GM23248 (cell line): ENCODE data around the gene KCNAB1. TPM values are rescaled to one million over a fixed set of nuclear protein-coding genes. Genes with fewer than 3 reads are reported as not detected.

ENCODE experiments used
- DNase-seq: peaks from one replicate; pipeline ENCODE4 v3.0.0-alpha.2; 2015
- H2AFZ ChIP-seq: fragments of 200-600 bp; sonication (generic); 2 replicates; pipeline ENCODE4 v1.6.1; 2016; ENCODE audit warnings: antibody characterized with exemption
- H3F3A ChIP-seq: fragments of 200-600 bp; sonication (generic); 2 replicates; pipeline ENCODE4 v1.6.1; 2016; ENCODE audit warnings: mild to moderate bottlenecking, antibody characterized with exemption, mixed run types; ENCODE audit not compliant: insufficient read depth
- H3K27ac ChIP-seq: fragments of 200-600 bp; sonication (generic); 2 replicates; pipeline ENCODE4 v1.5.1; 2016; ENCODE audit warnings: mild to moderate bottlenecking
- H3K27me3 ChIP-seq: fragments of 200-600 bp; sonication (generic); replicated peaks from 2 replicates; pipeline ENCODE4 v1.6.1; 2016; ENCODE audit warnings: mild to moderate bottlenecking; ENCODE audit not compliant: insufficient read depth
- H3K36me3 ChIP-seq: fragments of 200-600 bp; sonication (generic); 2 replicates; pipeline ENCODE4 v1.6.1; 2016; ENCODE audit warnings: low read depth, mild to moderate bottlenecking
- H3K4me1 ChIP-seq: fragments of 200-600 bp; sonication (generic); 2 replicates; pipeline ENCODE4 v1.6.1; 2016; ENCODE audit warnings: mild to moderate bottlenecking; ENCODE audit not compliant: insufficient read depth
- H3K4me2 ChIP-seq: fragments of 200-600 bp; sonication (generic); one replicate; pipeline ENCODE4 v1.6.1; 2016; ENCODE audit warnings: mild to moderate bottlenecking; ENCODE audit not compliant: unreplicated experiment
- H3K4me3 ChIP-seq: fragments of 200-600 bp; sonication (generic); 2 replicates; pipeline ENCODE4 v1.5.1; 2016; ENCODE audit warnings: mild to moderate bottlenecking
- H3K79me2 ChIP-seq: fragments of 200-600 bp; sonication (generic); 2 replicates; pipeline ENCODE4 v1.6.1; 2016; ENCODE audit warnings: mild to moderate bottlenecking; ENCODE audit not compliant: insufficient read depth
- H3K9ac ChIP-seq: fragments of 200-600 bp; sonication (generic); 2 replicates; pipeline ENCODE4 v1.6.1; 2016; ENCODE audit warnings: mild to moderate bottlenecking
- H3K9me2 ChIP-seq: fragments of 200-600 bp; sonication (generic); 2 replicates; pipeline ENCODE4 v1.6.1; 2016; ENCODE audit warnings: mixed run types, mild to moderate bottlenecking, moderate library complexity; ENCODE audit not compliant: insufficient read depth
- H3K9me3 ChIP-seq: fragments of 200-600 bp; sonication (generic); one replicate; pipeline ENCODE4 v1.6.1; 2017; ENCODE audit warnings: low read depth
- H4K20me1 ChIP-seq: fragments of 200-600 bp; sonication (generic); 2 replicates; pipeline ENCODE4 v1.6.0; 2016; ENCODE audit not compliant: insufficient read depth
- EZH2 ChIP-seq: fragments of 200-600 bp; sonication (generic); IDR thresholded peaks from 2 replicates; pipeline ENCODE4 v1.6.1; 2018; ENCODE audit warnings: antibody characterized with exemption, mild to moderate bottlenecking; ENCODE audit not compliant: insufficient read depth, poor library complexity, severe bottlenecking
- EZH2phosphoT487 ChIP-seq: fragments of 200-600 bp; sonication (generic); IDR thresholded peaks from 2 replicates; pipeline ENCODE4 v1.6.1; 2018; ENCODE audit warnings: antibody characterized with exemption, moderate library complexity, mild to moderate bottlenecking, low read depth; ENCODE audit not compliant: insufficient read depth
- WGBS, 2 experiments: methylation state at CpG; one replicate each; pipeline ENCODE4 v1.1.6; 2015 to 2017; ENCODE audit warnings: low lambda C conversion rate in 2 of 2, low coverage in 1 of 2; ENCODE audit errors: missing lambda C conversion rate in 2 of 2; 5-methylcytosine and 5-hydroxymethylcytosine counted together
- in situ Hi-C: fragments of 300-500 bp; cut with MboI; formaldehyde crosslinking; loops from 2 replicates; pipeline ENCODE4 v1.15.0; 2020
- polyA plus RNA-seq: library from polyadenylated mRNA; unstranded; fragments of >200 nt; fragmentation: Nextera tagmentation; extraction: Ambion mirVana; gene quantifications from 2 replicates; pipeline ENCODE4 v1.2.1, GENCODE V29; 2016
- total RNA-seq: library from RNA; depleted of rRNA; stranded (reverse); fragments of >200 nt; shearing (Covaris generic); gene quantifications from 2 replicates; pipeline ENCODE4 v1.2.3, GENCODE V29; 2014

KCNAB1 gene
- total and polyA plus RNA-seq, 2 experiments from 2014 or later = 1.1 TPM; not detected in 1

- no peak for DNase-seq
Observed at GRCh38 chr3:156445117-156446090, 325.0 kb downstream of the KCNAB1 start.

GRCh38 chr3:156448300-156448699 is 327.9 kb downstream of the KCNAB1 start:
- peak; percentile 60 for DNase-seq
- Histone ChIP-seq H4K20me1 (no peaks in the 10 kb centered on the region), H3K27me3 (no peaks in the 10 kb centered on the region), H3K9me2 (no peaks in the 10 kb centered on the region), H2AFZ (no peak overlapping the region), H3F3A (no peaks in the 10 kb centered on the region), H3K4me1 (no peaks in the 10 kb centered on the region), H3K9ac (no peak overlapping the region), H3K4me3 (no peak overlapping the region), H3K27ac (no peak overlapping the region), H3K36me3 (no peaks in the 10 kb centered on the region), H3K79me2 (no peaks in the 10 kb centered on the region), H3K4me2 (no peak overlapping the region), H3K9me3 (no peaks in the 10 kb centered on the region)
- WGBS, 2 experiments = 91 to 95% methylated on average over 1 of the region's 1 CpG
- TF ChIP-seq EZH2phosphoT487 = no peak
- TF ChIP-seq EZH2 = no peak
- in situ Hi-C loops = no loop called here

More at GRCh38 chr3:156445117-156446090, 325.0 kb downstream of the KCNAB1 start:
- in situ Hi-C loops = no loop called here
- TF ChIP-seq EZH2phosphoT487 (no peak), EZH2 (no peak)
- Histone ChIP-seq H3K9me3 (no peaks in the 10 kb centered on the region), H3F3A (no peaks in the 10 kb centered on the region), H2AFZ (no peak overlapping the region), H3K27ac (no peak overlapping the region), H3K4me2 (no peak overlapping the region), H4K20me1 (no peaks in the 10 kb centered on the region), H3K4me3 (no peak overlapping the region), H3K79me2 (no peaks in the 10 kb centered on the region), H3K36me3 (no peaks in the 10 kb centered on the region), H3K9me2 (no peaks in the 10 kb centered on the region), H3K4me1 (no peaks in the 10 kb centered on the region), H3K9ac (no peak overlapping the region), H3K27me3 (no peaks in the 10 kb centered on the region)
- 91 to 92% methylated on average over 10 of the region's 10 CpGs for WGBS, 2 experiments

DNA sequence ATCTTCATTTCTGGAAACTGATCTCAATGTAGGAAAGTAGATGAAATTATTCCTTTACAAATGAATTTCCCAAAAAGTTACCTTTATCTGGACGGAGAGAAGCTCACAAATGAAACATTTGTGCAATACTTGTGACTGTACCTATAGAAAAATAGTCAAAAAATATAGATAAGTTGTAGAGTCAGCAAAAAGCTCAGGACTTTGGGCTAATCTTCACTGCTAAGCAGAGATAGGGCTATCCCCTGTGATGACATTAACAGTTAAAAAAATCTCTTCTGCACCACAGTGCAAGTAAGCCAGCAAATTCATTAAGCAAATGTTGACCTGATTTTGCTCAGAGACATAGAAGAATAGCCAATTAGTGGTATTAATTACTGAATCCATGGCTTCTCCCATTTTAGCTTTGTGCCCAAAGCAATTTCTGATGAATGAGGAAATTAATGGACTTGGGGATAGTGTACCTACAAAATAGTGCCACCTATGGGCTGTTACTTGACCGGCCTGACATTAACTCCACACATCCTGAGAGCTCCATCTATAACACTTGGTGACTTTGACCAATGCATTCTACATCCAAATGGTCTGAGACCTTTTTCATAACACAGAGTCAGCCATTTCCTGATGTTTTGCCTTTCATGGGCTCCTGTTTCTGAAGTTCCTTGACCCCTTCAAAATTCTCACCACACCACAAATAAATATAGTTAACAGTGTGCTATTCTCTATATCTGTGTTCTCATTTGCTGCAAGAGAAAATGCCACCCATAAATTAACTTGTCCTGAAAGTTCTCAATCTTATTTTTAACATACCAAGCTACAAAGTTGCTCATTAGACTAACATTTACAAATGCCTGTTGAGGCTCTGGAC is 329.6 kb downstream of the KCNAB1 start:
- H3K36me3 ChIP-seq = no peaks in the 10 kb centered on the region
- no peaks in the 10 kb centered on the region for H3K27me3 ChIP-seq
- no peak for TF ChIP-seq EZH2phosphoT487
- TF ChIP-seq EZH2 = no peak
- no peaks in the 10 kb centered on the region for H4K20me1 ChIP-seq
- 43 to 47% methylated on average over 2 of the region's 2 CpGs for WGBS, 2 experiments
- no peaks in the 10 kb centered on the region for H3K9me3 ChIP-seq
- H3K9me2 ChIP-seq = no peaks in the 10 kb centered on the region
- in situ Hi-C loops = no loop called here
- no peak overlapping the region for H3K9ac ChIP-seq
- H3K4me3 ChIP-seq = no peak overlapping the region
- no peak overlapping the region for H3K4me2 ChIP-seq
- no peak overlapping the region for H2AFZ ChIP-seq
- no peak overlapping the region for H3K27ac ChIP-seq
- DNase-seq = peak; percentile 61
- H3K79me2 ChIP-seq = no peaks in the 10 kb centered on the region
- H3F3A ChIP-seq = no peaks in the 10 kb centered on the region
- no peaks in the 10 kb centered on the region for H3K4me1 ChIP-seq

DNA sequence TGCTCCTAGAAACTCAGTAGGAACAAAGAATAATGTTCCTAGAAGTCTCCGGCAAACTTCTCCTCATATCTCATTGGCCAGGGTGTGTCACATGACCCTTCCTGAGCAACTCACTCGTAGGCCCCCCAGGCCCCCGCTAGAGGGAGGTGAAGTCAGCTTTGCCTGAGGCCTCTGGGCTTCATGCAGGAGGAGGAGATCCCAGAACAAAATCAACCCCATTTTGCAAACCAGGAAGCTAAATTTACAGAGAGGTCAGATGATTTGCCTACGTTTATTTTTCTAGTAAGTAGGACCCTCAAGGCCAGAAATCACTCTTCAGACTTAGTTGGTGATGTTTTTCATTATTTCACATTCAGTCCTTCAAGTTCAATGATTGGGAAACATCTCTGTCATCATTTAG is 335.5 kb downstream of the KCNAB1 start:
- 86 to 92% methylated on average over 4 of the region's 4 CpGs for WGBS, 2 experiments
- DNase-seq = no peak

More for the DNA sequence above, 335.5 kb downstream of the KCNAB1 start:
- in situ Hi-C loops = no loop called here
- no peak overlapping the region for H3K4me2 ChIP-seq
- H3F3A ChIP-seq = no peaks in the 10 kb centered on the region
- H3K79me2 ChIP-seq = no peaks in the 10 kb centered on the region
- H3K9me3 ChIP-seq = no peaks in the 10 kb centered on the region
- H3K27me3 ChIP-seq = no peaks in the 10 kb centered on the region
- no peak overlapping the region for H3K9ac ChIP-seq
- no peak for TF ChIP-seq EZH2
- TF ChIP-seq EZH2phosphoT487 = no peak
- no peaks in the 10 kb centered on the region; the same call in 1 of the 2 replicates for H3K36me3 ChIP-seq
- no peaks in the 10 kb centered on the region for H4K20me1 ChIP-seq
- H3K27ac ChIP-seq = no peak overlapping the region
- H2AFZ ChIP-seq = no peak overlapping the region
- no peak overlapping the region for H3K4me3 ChIP-seq
- H3K4me1 ChIP-seq = no peaks in the 10 kb centered on the region
- no peaks in the 10 kb centered on the region for H3K9me2 ChIP-seq
